DMS114 treated with DMSO at 0.1 percent for 48 hours (cell line): ENCODE measurements around the gene ZMYND11.

ENCODE experiments used
- DNase-seq: peaks from one replicate; lab custom pipeline; 2025; ENCODE audit not compliant: unreplicated experiment; lab: John Stamatoyannopoulos, UW

The ZMYND11 gene

GRCh38 chr10:135132-135600 is at the start of gene ZMYND11:
Gene ZMYND11, plus strand, starts transcription at chr10:135455. Its CDS starts 44,558 bp downstream, at chr10:180013.
- no peak for DNase-seq

- DNase-seq = no peak
Observed at GRCh38 chr10:86031-86430, 49.2 kb upstream of the ZMYND11 start.

GRCh38 chr10:87177-88080 is 47.8 kb upstream of the ZMYND11 start:
- no peak for DNase-seq

GRCh38 chr10:88253-88652 is 47.0 kb upstream of the ZMYND11 start:
- no peak for DNase-seq

GRCh38 chr10:89248-89647 is 46.0 kb upstream of the ZMYND11 start:
- DNase-seq = no peak

- DNase-seq = no peak
Observed at GRCh38 chr10:90161-90560, 45.1 kb upstream of the ZMYND11 start.

GRCh38 chr10:91313-91712 is 43.9 kb upstream of the ZMYND11 start:
- DNase-seq = no peak

GRCh38 chr10:92153-92552 is 43.1 kb upstream of the ZMYND11 start:
- DNase-seq = no peak

GRCh38 chr10:92846-93245 is 42.4 kb upstream of the ZMYND11 start:
- no peak for DNase-seq

- no peak for DNase-seq
Observed at GRCh38 chr10:94613-95012, 40.6 kb upstream of the ZMYND11 start.

- DNase-seq = no peak
Observed at GRCh38 chr10:95356-96115, 39.7 kb upstream of the ZMYND11 start.

- no peak for DNase-seq
Observed at GRCh38 chr10:96466-96865, 38.8 kb upstream of the ZMYND11 start.

GRCh38 chr10:104416-104815 is 30.8 kb upstream of the ZMYND11 start:
- no peak for DNase-seq

GRCh38 chr10:104862-105565 is 30.2 kb upstream of the ZMYND11 start:
- DNase-seq = no peak

GRCh38 chr10:105806-106205 is 29.4 kb upstream of the ZMYND11 start:
- no peak for DNase-seq

GRCh38 chr10:106740-107139 is 28.5 kb upstream of the ZMYND11 start:
- no peak for DNase-seq

GRCh38 chr10:112246-112645 is 23.0 kb upstream of the ZMYND11 start:
- DNase-seq = no peak

- no peak for DNase-seq
Observed at GRCh38 chr10:124874-125273, 10.4 kb upstream of the ZMYND11 start.

- no peak for DNase-seq
Observed at GRCh38 chr10:127612-128432, 7.4 kb upstream of the ZMYND11 start.

- no peak for DNase-seq
Observed at GRCh38 chr10:129810-130209, 5.4 kb upstream of the ZMYND11 start.
